HT1080 (cell line): Measurements from ENCODE around the gene SRMS. TPM values are rescaled to one million over a fixed set of nuclear protein-coding genes. Genes with fewer than 3 reads are reported as not detected.

Experiments
- DNase-seq: peaks from one replicate; pipeline ENCODE4 v3.0.0-alpha.2; 2015; ENCODE audit warnings: low read depth
- total RNA-seq: library from RNA; depleted of rRNA; stranded (reverse); fragments of >200 nt; shearing (Covaris generic); gene quantifications from 2 replicates; pipeline ENCODE4 v1.2.3, GENCODE V29; 2014; rRNA removed

The SRMS gene
- total RNA-seq, 1 experiment from 2014 or later: not detected

- no peak for DNase-seq
Observed at GRCh38 chr20:63492518-63492917, 55.0 kb downstream of the SRMS start.

GRCh38 chr20:63491635-63492230, 55.8 kb downstream of the SRMS start:
- no peak for DNase-seq

GRCh38 chr20:63491078-63491477, 56.5 kb downstream of the SRMS start:
- no peak for DNase-seq

Other genes starting within 250 kb of the SRMS start
- gene CHRNA4, start 186.4 kb downstream of the SRMS start, total RNA-seq: not detected in 2 replicates
- under 0.01 and 0.23 TPM in 2 replicates for gene KCNQ2, start 75.1 kb downstream of the SRMS start, total RNA-seq
- 203 and 276 TPM in 2 replicates for gene EEF1A2, start 48.7 kb downstream of the SRMS start, total RNA-seq
- gene PPDPF, start 27.0 kb downstream of the SRMS start, total RNA-seq: 35.3 and 143 TPM in 2 replicates
- not detected in 2 replicates for gene PTK6, start 10.4 kb downstream of the SRMS start, total RNA-seq
- gene FNDC11, start 6.4 kb upstream of the SRMS start, total RNA-seq: not detected in 2 replicates
- gene HELZ2, start 26.5 kb upstream of the SRMS start, total RNA-seq: 10.8 and 11.7 TPM in 2 replicates
- 18.3 and 22.0 TPM in 2 replicates for gene GMEB2, start 79.4 kb upstream of the SRMS start, total RNA-seq
- gene STMN3, start 105.7 kb upstream of the SRMS start, total RNA-seq: 30.9 and 33.2 TPM in 2 replicates
- gene RTEL1, start 110.6 kb upstream of the SRMS start, total RNA-seq: 13.1 and 19.3 TPM in 2 replicates
- 5.9 and 7.2 TPM in 2 replicates for gene TNFRSF6B, start 148.9 kb upstream of the SRMS start, total RNA-seq
- gene ARFRP1, start 160.2 kb upstream of the SRMS start, total RNA-seq: 44.6 and 46.2 TPM in 2 replicates
- 29.1 and 29.6 TPM in 2 replicates for gene ZGPAT, start 160.3 kb upstream of the SRMS start, total RNA-seq
- gene LIME1, start 188.9 kb upstream of the SRMS start, total RNA-seq: 5.8 and 10.3 TPM in 2 replicates
- gene SLC2A4RG, start 192.0 kb upstream of the SRMS start, total RNA-seq: 39.8 and 49.2 TPM in 2 replicates